ENCODE results near the gene PKDREJ. TPM values are rescaled to one million over a fixed set of nuclear protein-coding genes. Genes with fewer than 3 reads are reported as not detected.
A peak's percentile ranks its signal among the peaks of the same experiment; 100 is the strongest.

The PKDREJ gene
- total RNA-seq, 1 experiment from 2014 or later: 0.07 TPM

DNA sequence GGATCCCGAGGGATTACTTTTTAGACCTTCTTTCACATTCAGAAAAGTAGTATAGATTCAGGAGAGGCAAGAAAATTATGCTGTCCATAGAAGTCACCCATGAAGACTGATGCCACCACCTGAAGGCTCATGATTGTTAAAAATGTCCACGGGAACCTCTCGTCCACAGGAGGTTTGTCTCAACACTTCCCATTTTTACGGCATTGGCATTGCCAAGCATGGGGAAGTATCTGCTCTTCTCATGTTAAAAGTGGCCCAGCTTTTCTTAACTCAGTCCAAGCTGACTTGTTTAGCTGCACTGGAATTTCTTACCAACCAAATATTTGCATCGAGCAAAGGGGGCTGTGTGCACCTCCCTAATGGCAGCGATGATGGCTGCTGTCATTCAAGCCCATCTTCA is 22.6 kb downstream of the PKDREJ start:
- H3K27me3 ChIP-seq (ENCODE audit: control insufficient read depth, insufficient read depth, low read length): no peaks in the 10 kb centered on the region
- H3K36me3 ChIP-seq (replicated peaks; ENCODE audit: control insufficient read depth, insufficient read depth, low read length): peaks cover 1% of the 10 kb centered on the region; the same call in 1 of the 2 replicates
- no peak overlapping the region for H3K4me3 ChIP-seq (ENCODE audit: insufficient read depth, low read depth, low read length)
- no peak for DNase-seq

DNA sequence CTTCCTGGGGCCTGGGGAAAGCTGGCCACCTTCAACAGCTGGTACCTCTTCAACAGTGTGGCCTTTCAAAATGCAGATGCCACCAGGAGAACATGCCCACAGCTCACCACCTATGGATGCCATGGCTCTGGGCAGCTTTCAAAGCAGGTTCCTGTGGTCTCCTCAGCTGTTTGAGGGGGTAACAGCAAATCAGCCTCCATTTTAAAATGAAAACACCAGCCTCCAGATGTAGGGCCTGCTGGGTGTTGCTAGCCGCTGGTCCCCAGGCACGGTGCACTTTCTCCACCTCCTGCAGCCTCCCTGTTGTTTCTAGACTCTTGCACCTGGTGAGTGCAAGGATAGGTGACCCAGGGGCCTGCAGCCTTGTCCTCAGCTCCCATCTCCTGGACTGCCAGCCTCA is 23.1 kb downstream of the PKDREJ start:
- Histone ChIP-seq H3K4me3 (ENCODE audit: insufficient read depth, low read depth, low read length) (no peak overlapping the region), H3K36me3 (replicated peaks; ENCODE audit: control insufficient read depth, insufficient read depth, low read length) (peaks cover 1% of the 10 kb centered on the region; the same call in 1 of the 2 replicates)

DNA sequence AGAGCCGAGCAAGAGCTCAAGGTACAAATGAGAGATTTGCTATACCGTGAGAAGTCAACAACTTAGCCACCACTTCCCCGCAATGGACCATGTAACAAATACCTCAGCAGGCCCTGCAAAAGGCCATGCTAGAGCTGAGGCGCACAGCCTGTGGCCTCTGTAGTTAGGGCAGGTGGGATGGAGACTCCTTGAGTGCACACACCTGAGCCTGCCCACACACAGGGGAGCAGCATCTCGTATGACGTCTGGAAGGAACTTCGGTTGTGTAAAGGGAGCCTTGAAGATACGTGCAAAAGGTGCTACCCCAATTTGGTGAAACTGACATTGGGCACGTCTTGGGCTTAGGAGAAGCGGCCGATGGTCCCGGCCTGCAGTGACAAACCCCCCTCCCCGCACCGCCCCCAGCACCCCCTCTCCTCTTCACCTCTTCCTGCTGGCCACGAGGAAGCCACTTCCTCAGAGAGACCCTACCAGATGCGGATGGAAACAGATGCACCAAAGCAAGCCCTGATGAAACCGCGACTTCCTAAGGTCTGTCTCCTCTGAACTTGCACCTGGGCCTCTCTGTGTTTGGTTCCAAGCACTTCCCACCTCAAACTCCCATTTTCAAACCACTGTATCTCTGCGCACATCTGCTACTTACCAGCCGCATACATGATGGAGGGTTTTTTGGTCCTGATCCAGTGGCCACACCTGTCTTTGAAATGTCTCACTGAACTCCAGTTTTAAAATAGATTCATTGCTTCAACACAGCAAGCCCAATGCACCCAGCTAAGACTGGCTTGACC is 23.7 kb downstream of the PKDREJ start:
- Histone ChIP-seq H3K27me3 (ENCODE audit: control insufficient read depth, insufficient read depth, low read length) (no peaks in the 10 kb centered on the region), H3K4me3 (ENCODE audit: insufficient read depth, low read depth, low read length) (no peak overlapping the region), H3K36me3 (replicated peaks; ENCODE audit: control insufficient read depth, insufficient read depth, low read length) (peaks cover 1% of the 10 kb centered on the region; the same call in 1 of the 2 replicates)
- no peak for DNase-seq

More for the DNA sequence above, 23.1 kb downstream of the PKDREJ start:
- H3K27me3 ChIP-seq (ENCODE audit: control insufficient read depth, insufficient read depth, low read length): no peaks in the 10 kb centered on the region
- no peak for DNase-seq

DNA sequence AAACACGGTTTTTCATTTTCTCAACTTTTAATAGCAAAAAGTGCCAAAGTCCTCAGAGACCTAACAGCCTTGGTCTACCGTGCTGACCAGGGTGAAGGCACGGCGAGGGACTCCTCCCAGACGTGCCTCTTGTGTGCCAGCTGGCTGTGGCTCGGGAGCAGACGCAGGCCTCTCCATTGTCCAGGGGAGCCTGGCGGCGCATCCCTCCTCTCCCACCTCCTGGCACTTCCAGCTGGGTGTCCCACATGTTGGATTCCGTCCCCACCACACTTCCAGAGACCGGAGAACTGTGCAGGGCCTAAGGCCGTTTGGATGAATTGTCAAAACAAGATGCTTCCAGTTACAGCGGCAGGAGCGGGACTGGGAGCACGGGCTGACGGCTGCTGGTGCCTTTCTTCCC is 24.6 kb downstream of the PKDREJ start:
- no peak for DNase-seq
- Histone ChIP-seq H3K27me3 (ENCODE audit: control insufficient read depth, insufficient read depth, low read length) (no peaks in the 10 kb centered on the region), H3K4me3 (ENCODE audit: insufficient read depth, low read depth, low read length) (no peak overlapping the region), H3K36me3 (replicated peaks; ENCODE audit: control insufficient read depth, insufficient read depth, low read length) (no peaks in the 10 kb centered on the region)

DNA sequence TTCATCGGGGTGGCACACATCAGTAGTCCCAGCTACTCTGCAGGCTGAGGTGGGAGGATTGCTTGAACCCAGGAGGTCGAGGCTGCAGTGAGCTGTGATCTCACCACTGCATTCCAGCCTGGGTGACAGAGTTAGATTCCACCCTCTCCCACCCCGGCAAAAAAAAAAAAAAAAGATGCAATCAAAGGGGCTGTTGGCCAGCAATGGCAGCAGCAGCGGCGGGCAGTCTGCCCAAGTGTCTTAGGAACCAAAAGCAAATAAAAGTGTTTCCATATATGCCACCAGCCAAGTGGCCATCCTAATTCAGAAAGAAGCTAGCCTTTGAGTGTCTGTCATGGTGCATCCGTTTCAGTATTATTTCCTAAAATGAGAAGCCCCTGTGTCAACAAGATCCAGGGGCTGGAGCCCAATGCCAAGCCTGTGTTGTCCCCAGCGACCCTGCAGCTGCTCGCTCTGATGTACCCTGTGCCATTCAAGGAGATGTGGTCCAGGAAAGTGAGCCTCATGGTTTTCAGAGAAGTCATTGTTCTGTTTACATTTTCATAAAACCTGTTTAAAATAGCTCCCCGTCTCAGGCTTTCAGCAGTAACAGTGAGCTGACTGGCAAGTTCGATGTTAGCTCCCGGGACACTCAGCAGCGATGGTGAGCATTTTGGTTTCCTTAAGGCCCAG is 25.6 kb downstream of the PKDREJ start:
- DNase-seq: no peak
- H3K27me3 ChIP-seq (ENCODE audit: control insufficient read depth, insufficient read depth, low read length): no peaks in the 10 kb centered on the region
- no peaks in the 10 kb centered on the region for H3K36me3 ChIP-seq (replicated peaks; ENCODE audit: control insufficient read depth, insufficient read depth, low read length)
- H3K4me3 ChIP-seq (ENCODE audit: insufficient read depth, low read depth, low read length): no peak overlapping the region

DNA sequence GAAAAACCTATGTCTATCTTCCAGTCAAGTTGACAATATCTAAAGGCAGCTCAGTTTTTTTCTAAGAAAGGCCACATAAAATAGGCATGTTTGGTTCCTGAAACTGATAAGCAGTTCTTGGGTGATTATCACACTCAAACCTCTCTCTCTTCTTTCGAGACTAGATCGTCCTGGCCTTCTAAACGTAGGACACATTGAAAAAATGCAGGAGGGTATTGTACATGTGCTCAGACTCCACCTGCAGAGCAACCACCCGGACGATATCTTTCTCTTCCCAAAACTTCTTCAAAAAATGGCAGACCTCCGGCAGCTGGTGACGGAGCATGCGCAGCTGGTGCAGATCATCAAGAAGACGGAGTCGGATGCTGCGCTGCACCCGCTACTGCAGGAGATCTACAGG is 28.2 kb downstream of the PKDREJ start:
- DNase-seq: no peak
- H3K4me3 ChIP-seq (ENCODE audit: insufficient read depth, low read depth, low read length): no peak overlapping the region
- H3K27me3 ChIP-seq (ENCODE audit: control insufficient read depth, insufficient read depth, low read length): no peaks in the 10 kb centered on the region
- no peaks in the 10 kb centered on the region for H3K36me3 ChIP-seq (replicated peaks; ENCODE audit: control insufficient read depth, insufficient read depth, low read length)

DNA sequence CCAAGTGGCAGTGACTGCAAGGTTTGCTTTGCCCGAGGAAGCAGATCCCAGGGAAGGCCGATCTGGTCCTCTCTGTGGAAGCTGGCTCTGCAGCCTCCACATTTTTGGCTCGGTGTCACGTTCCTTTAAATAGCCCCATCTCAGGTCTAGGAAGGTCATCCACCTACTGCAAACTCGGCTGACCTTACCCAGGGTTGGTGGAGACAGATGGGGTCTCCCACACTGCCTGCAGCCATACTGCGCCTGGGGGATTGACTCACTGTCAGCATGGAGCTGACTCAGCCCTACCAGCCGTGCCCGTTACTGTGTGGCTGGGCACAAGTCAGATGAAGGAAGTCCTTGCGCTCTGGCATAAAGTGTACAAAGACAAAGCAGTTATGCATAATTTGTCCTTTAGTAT is 29.9 kb downstream of the PKDREJ start:
- Histone ChIP-seq H3K4me3 (ENCODE audit: insufficient read depth, low read depth, low read length) (no peak overlapping the region), H3K36me3 (replicated peaks; ENCODE audit: control insufficient read depth, insufficient read depth, low read length) (no peaks in the 10 kb centered on the region), H3K27me3 (ENCODE audit: control insufficient read depth, insufficient read depth, low read length) (no peaks in the 10 kb centered on the region)
- DNase-seq: no peak

DNA sequence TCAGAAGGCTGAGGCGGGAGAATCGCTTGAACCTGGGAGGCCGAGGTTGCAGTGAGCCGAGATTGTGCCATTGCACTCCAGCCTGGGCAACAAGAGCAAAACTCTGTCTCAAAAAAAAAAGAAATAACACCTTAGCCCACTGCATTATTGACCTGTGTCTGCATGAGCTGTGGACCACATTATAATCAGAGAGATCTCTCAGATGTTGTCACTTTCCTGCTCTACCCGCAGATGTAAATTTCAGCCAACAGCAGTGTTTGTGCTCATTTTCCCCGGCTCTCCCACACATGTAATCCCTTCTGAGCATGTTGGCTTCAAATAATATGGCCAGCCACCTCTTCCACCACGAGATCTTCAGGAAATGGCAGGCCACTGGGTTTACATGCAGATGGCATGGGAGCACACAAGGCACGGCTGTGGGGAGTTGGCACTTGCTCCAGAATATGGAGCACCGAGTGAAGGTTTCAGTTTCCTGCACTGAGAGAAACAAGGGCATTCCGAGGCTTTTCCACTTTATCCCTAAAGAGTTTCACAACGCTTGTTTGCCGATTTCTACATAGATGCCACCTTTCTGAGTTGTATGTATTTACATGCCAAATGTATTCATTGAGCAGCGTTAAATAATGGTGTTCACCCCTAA is 32.8 kb downstream of the PKDREJ start:
- H3K36me3 ChIP-seq (replicated peaks; ENCODE audit: control insufficient read depth, insufficient read depth, low read length): no peaks in the 10 kb centered on the region
- no peaks in the 10 kb centered on the region for H3K27me3 ChIP-seq (ENCODE audit: control insufficient read depth, insufficient read depth, low read length)
- no peak for DNase-seq
- H3K4me3 ChIP-seq (ENCODE audit: insufficient read depth, low read depth, low read length): no peak overlapping the region

DNA sequence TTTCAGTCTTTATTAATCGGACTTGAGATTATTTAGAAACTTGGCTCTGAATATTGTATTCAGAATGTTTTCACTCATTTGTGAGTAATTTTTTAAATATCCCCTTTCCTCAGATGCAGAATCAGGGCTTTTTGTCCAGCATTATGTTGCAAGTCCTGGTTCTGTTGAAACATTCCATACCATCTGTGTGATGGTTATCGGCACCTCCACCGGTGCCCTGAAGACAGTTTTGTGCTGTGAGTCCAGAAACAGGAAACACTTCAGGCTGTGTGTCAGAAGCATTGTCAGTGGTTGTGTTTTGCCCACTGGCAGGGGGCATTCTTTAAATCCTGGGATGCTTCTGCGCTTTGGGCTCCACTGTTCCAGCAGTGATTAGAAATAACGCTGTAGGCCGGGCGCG is 33.4 kb downstream of the PKDREJ start:
- Histone ChIP-seq H3K36me3 (replicated peaks; ENCODE audit: control insufficient read depth, insufficient read depth, low read length) (no peaks in the 10 kb centered on the region), H3K27me3 (ENCODE audit: control insufficient read depth, insufficient read depth, low read length) (no peaks in the 10 kb centered on the region), H3K4me3 (ENCODE audit: insufficient read depth, low read depth, low read length) (no peak overlapping the region)
- DNase-seq: no peak

DNA sequence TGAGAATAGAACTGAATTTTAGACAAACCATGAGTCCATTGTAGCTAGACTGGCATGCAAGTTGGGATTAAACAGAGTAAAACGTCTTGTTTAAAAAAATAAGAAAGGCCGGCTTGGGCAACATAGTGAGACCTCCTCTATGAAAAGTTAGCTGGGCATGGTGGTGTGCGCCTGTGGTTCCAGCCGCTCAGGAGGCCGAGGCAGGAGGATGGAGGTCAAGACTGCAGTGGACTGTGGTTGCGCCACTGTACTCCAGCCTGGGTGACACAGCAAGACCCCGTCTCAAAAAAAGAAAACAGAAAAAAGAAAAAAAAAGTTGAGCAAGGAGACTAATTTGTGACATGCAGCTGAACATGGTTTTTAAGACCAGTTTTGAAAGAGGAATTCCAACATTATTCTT is 36.6 kb downstream of the PKDREJ start:
- no peak overlapping the region for H3K4me3 ChIP-seq (ENCODE audit: insufficient read depth, low read depth, low read length)
- H3K36me3 ChIP-seq (replicated peaks; ENCODE audit: control insufficient read depth, insufficient read depth, low read length): no peaks in the 10 kb centered on the region
- no peaks in the 10 kb centered on the region for H3K27me3 ChIP-seq (ENCODE audit: control insufficient read depth, insufficient read depth, low read length)
- no peak for DNase-seq

DNA sequence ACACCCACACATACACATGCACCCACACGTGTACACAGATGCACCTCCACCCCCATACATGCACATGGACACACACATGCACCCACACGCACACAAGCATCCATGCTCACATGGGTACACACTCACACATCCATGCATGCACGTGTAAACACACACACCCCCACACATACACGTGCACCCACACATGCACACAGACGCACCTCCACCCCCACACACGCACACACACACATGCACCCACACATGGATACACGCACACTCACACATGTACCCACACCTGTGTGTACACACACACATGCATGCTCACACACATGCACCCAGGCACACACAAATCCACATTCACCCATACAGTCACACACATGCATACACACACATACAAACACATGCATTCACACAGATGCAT is 37.5 kb downstream of the PKDREJ start:
- Histone ChIP-seq H3K36me3 (replicated peaks; ENCODE audit: control insufficient read depth, insufficient read depth, low read length) (no peaks in the 10 kb centered on the region), H3K4me3 (ENCODE audit: insufficient read depth, low read depth, low read length) (no peak overlapping the region), H3K27me3 (ENCODE audit: control insufficient read depth, insufficient read depth, low read length) (no peaks in the 10 kb centered on the region)
- no peak for DNase-seq

DNA sequence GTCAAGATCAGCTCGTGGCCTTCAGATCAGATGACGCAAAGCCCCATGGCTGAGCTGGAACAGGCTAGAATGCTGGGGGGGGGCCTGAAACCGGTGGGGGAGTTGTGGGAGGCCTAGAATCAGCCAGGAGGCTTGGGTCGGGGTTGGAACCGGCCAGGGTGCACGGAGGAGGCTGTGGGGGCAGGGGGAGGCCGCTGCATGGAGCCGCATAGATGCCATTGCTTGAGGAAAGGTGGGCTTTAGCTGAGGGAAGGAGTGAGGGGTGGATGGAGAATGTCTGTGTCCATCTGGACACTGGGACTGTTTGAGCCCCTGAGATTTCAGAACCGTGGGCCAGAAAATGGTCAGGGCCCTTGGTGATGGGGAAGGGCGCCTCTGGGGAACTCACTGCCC is 38.2 kb downstream of the PKDREJ start:
- DNase-seq: peak; percentile 47
- Histone ChIP-seq H3K4me3 (ENCODE audit: insufficient read depth, low read depth, low read length) (no peak overlapping the region), H3K27me3 (ENCODE audit: control insufficient read depth, insufficient read depth, low read length) (no peaks in the 10 kb centered on the region)

DNA sequence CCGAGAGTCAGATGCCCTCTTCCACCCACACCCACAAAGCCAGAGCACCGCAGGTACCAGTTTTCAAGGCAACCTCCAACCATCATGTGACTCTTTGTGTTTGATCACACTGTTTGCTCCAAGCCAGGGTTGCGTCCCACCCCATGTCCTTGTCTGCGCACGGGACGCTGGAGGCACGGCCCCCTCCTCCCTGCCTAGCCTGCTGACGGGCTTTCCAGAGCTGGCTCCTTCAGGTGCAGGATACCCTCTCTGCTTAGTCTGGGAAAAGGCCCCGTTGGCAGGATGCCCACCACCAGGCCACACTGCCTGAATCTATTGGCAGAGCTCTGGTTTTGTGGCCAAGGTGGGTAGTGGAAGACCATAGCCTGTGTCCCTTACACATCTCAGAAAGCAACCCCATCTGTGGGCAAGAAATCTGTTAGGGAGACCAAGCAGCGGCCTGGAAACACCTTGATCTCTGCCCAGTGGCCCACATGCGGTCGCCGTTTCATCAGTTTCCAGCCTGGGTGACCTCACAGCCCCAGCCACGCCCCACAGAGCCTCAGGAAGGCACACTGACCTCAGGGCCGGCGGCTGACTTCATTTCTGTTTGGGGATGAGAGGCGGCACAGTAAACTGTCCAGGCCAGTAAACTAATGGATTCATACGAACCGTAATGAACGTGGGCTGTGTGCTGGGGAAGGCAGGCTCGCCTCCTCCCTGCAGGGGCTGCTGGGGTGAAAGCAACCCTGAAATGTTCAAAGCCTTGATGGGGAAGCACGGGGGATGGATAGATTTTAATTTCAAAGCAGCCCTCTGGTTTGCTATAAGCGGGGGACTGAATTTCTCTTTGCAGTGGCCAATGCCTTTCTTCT is 38.9 kb downstream of the PKDREJ start:
- peak; percentile 47 for DNase-seq
- no peaks in the 10 kb centered on the region for H3K36me3 ChIP-seq (replicated peaks; ENCODE audit: control insufficient read depth, insufficient read depth, low read length)
- H3K27me3 ChIP-seq (ENCODE audit: control insufficient read depth, insufficient read depth, low read length): no peaks in the 10 kb centered on the region
- H3K4me3 ChIP-seq (ENCODE audit: insufficient read depth, low read depth, low read length): no peak overlapping the region

More for the DNA sequence above, 38.2 kb downstream of the PKDREJ start:
- H3K36me3 ChIP-seq (replicated peaks; ENCODE audit: control insufficient read depth, insufficient read depth, low read length): no peaks in the 10 kb centered on the region

DNA sequence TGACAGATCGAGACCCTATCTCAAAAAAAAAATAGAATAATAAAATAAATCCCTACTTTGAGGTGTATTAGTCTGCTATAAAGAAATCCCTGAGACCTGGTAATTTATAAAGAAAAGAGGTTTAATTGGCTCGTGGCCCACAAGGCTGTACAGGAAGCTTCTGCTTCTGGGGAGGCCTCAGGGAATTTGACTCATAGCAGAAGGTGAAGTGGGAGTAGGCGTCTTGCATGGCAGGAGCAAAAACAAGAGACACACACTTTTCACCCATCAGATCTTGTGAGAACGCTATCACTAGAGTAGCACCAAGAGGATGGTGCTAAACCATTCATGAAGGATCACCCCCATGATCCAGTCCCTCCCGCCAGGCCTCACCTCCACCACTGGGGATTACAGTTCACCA is 42.2 kb downstream of the PKDREJ start:
- DNase-seq: no peak
- Histone ChIP-seq H3K27me3 (ENCODE audit: control insufficient read depth, insufficient read depth, low read length) (no peaks in the 10 kb centered on the region), H3K4me3 (ENCODE audit: insufficient read depth, low read depth, low read length) (no peak overlapping the region), H3K36me3 (replicated peaks; ENCODE audit: control insufficient read depth, insufficient read depth, low read length) (no peaks in the 10 kb centered on the region)
